SU-DHL-6 (cell line): Measurements from ENCODE around the gene PSEN1.

Source experiments
- CTCF ChIP-seq: fragments of 200-600 bp; sonication (generic); IDR thresholded peaks from one replicate; pipeline ENCODE4 v1.5.1; 2017; ENCODE audit warnings: antibody characterized with exemption, mild to moderate bottlenecking, low read length, moderate library complexity; ENCODE audit not compliant: insufficient read depth, poor library complexity, severe bottlenecking
- EZH2phosphoT487 ChIP-seq: fragments of 200-600 bp; sonication (generic), shearing (Covaris generic); conservative IDR thresholded peaks from 2 replicates; pipeline ENCODE4 v1.6.1; 2018; ENCODE audit warnings: mild to moderate bottlenecking, antibody characterized with exemption, low read length, moderate library complexity, mixed read lengths

GRCh38 chr14:73208390-73208789 lies 72.1 kb downstream of the PSEN1 start:
- no peak for TF ChIP-seq CTCF
- TF ChIP-seq EZH2phosphoT487, result no peak
